MCF 10A (cell line): Measurements from ENCODE around the gene RBCK1. TPM values are rescaled to one million over a fixed set of nuclear protein-coding genes. Genes with fewer than 3 reads are reported as not detected.

Experiments used
- BruUV-seq: library from RNA; stranded (reverse); fragments of 400-500 nt; replicated peaks from 2 replicates; lab custom pipeline; 2021; lab: Mats Ljungman, UMichigan
- CTCF ChIA-PET: fragments of 300-600 bp; sonication (Branson Sonifier 250); formaldehyde crosslinking; extraction: SDS; loops from one replicate; lab custom pipeline; 2021; ENCODE audit warnings: antibody characterized with exemption, inconsistent platforms; lab: Yijun Ruan, JAX
- POLR2A ChIA-PET: fragments of 300-600, 350-650 bp; sonication (Branson Sonifier 250); formaldehyde crosslinking; extraction: SDS; loops from one replicate; lab custom pipeline; 2020; ENCODE audit warnings: antibody characterized with exemption, inconsistent platforms; lab: Yijun Ruan, JAX
- DNase-seq: peaks from one replicate; pipeline ENCODE4 v3.0.0-alpha.2; 2018; ENCODE audit not compliant: unreplicated experiment
- H3K27ac Mint-ChIP-seq: one replicate; pipeline ENCODE4 v1.8.0; 2022; ENCODE audit warnings: mild to moderate bottlenecking, low read depth, mixed read lengths; ENCODE audit not compliant: unreplicated experiment
- H3K27me3 Mint-ChIP-seq: one replicate; pipeline ENCODE4 v1.8.0; 2022; ENCODE audit warnings: mixed read lengths; ENCODE audit not compliant: insufficient read depth, unreplicated experiment
- H3K36me3 Mint-ChIP-seq: one replicate; pipeline ENCODE4 v1.8.0; 2022; ENCODE audit warnings: mild to moderate bottlenecking, moderate library complexity, mixed read lengths; ENCODE audit not compliant: insufficient read depth, unreplicated experiment
- H3K4me1 Mint-ChIP-seq: one replicate; pipeline ENCODE4 v1.8.0; 2022; ENCODE audit warnings: mixed read lengths; ENCODE audit not compliant: insufficient read depth, unreplicated experiment
- H3K4me3 Mint-ChIP-seq: one replicate; pipeline ENCODE4 v1.8.0; 2022; ENCODE audit warnings: mild to moderate bottlenecking, moderate library complexity, mixed read lengths; ENCODE audit not compliant: unreplicated experiment
- H3K9me3 Mint-ChIP-seq: one replicate; pipeline ENCODE4 v1.8.0; 2022; ENCODE audit warnings: mixed read lengths; ENCODE audit not compliant: unreplicated experiment
- intact Hi-C: fragments of 100-400 bp; cut with micrococcal nuclease; formaldehyde crosslinking; loops from 2 replicates; pipeline ENCODE4 v1.14.1; 2022
- total RNA-seq: library from RNA; stranded (reverse); gene quantifications from 2 replicates; pipeline ENCODE4 v1.2.3, GENCODE V29; 2022
- TF ChIP-seq, protein P1 (sequence below): fragments of 200-600 bp; IDR thresholded peaks from one replicate; pipeline ENCODE4 v1.8.0; 2022; ENCODE audit warnings: antibody characterized with exemption, mild to moderate bottlenecking; ENCODE audit not compliant: unreplicated experiment

Gene RBCK1
- total RNA-seq, 1 experiment from 2014 or later = 353 TPM

DNA sequence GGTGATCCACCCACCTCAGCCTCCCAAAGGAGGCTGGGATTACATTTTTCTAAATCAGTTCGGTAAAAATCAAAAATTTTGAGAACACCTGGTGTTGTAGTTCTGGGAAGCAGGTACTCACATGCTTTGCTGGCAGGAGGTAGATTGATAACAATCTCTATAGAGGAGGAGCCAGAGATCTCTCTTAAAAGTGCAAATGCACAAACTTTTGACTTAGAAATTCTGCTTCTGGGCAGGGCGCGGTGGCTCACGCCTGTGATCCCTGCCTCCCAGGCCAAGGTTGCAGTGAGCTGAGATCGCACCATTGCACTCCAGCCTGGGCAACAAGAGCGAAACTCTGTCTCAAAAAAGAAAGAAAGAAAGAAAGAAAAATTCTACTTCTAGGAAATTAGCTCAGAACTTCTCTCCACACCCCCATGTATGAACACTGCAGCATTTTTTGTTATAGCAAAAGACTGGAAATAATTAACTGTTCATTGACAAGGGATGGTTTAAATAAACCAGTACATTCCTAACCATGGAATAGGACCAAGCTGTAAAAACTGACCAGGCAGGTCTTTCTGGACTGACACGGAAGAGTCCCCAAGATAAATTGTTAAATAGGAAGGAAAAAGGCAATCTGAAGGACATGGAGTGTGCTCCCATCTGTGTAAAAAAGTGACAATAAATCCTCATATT lies 41.9 kb upstream of the RBCK1 start:
- Mint-ChIP-seq H3K27me3 (no peaks in the 10 kb centered on the region), H3K4me1 (peaks cover 78% of the 10 kb centered on the region), H3K27ac (peak overlapping the region; percentile 67), H3K36me3 (no peaks in the 10 kb centered on the region), H3K4me3 (peak overlapping the region; percentile 50), H3K9me3 (no peaks in the 10 kb centered on the region)
- ChIA-PET POLR2A (interaction anchor here (0.9 to 17.3 kb wide), 12 partner anchors 11 to 1100 kb away, joined by 3 to 671 read pairs (median 5); partner anchors contain the start of genes RBCK1, SOX12 and TRIB3), CTCF (interaction anchor here (0.7 to 4.7 kb wide), 13 partner anchors 13 to 112 kb away, joined by 3 to 38 read pairs (median 3); partner anchors contain the start of gene TRIB3)
- intact Hi-C loops = no loop called here
- TF ChIP-seq, protein P1, sequence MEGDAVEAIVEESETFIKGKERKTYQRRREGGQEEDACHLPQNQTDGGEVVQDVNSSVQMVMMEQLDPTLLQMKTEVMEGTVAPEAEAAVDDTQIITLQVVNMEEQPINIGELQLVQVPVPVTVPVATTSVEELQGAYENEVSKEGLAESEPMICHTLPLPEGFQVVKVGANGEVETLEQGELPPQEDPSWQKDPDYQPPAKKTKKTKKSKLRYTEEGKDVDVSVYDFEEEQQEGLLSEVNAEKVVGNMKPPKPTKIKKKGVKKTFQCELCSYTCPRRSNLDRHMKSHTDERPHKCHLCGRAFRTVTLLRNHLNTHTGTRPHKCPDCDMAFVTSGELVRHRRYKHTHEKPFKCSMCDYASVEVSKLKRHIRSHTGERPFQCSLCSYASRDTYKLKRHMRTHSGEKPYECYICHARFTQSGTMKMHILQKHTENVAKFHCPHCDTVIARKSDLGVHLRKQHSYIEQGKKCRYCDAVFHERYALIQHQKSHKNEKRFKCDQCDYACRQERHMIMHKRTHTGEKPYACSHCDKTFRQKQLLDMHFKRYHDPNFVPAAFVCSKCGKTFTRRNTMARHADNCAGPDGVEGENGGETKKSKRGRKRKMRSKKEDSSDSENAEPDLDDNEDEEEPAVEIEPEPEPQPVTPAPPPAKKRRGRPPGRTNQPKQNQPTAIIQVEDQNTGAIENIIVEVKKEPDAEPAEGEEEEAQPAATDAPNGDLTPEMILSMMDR = no peak
- peak; percentile 51 for DNase-seq
- BruUV-seq = no TSS peak

DNA sequence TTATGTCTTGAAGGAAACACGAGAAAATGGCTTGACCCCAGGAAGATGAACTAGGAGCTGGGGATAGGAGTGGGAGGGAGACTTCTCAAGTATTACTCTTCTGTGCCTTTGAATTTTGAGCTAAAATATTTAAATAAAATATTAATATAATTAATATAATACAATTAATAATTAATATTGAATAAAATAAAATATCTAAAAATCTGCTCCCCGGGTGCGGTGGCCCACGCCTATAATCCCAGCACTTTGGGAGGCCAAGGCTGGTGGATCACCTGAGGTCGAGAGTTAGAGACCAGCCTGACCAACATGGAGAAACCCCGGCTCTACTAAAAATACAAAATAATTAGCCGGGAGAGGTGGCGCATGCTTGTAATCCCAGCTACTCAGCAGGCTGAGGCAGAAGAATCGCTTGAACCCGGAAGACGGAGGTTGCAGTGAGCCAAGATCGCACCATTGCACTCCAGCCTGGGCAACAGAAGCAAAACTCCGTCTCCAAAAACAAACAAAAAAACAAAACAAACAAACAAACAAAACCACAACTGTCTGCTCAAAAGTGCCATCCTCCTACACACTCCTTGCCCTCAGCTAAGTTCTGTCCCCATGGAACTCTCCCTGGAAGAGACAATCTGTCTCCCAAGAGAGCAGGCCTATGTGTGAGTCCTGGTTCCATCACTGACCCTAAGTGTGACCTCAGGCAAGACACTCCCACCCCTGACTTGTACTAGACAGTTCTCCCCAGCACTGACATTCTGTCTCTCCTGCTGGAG lies 41.2 kb upstream of the RBCK1 start:
- ChIA-PET POLR2A (interaction anchor here (0.9 to 17.3 kb wide), 12 partner anchors 12 to 1099 kb away, joined by 3 to 671 read pairs (median 5); partner anchors contain the start of genes RBCK1, SOX12 and TRIB3), CTCF (interaction anchor here (0.7 to 4.7 kb wide), 11 partner anchors 14 to 111 kb away, joined by 3 to 38 read pairs (median 3); partner anchors contain the start of gene TRIB3)
- Mint-ChIP-seq H3K27ac (no peak overlapping the region), H3K4me1 (peaks cover 82% of the 10 kb centered on the region), H3K9me3 (no peaks in the 10 kb centered on the region), H3K27me3 (no peaks in the 10 kb centered on the region), H3K4me3 (no peak overlapping the region), H3K36me3 (no peaks in the 10 kb centered on the region)
- no TSS peak for BruUV-seq
- intact Hi-C loops = no loop called here
- TF ChIP-seq, protein P1 = no peak
- DNase-seq = no peak

DNA sequence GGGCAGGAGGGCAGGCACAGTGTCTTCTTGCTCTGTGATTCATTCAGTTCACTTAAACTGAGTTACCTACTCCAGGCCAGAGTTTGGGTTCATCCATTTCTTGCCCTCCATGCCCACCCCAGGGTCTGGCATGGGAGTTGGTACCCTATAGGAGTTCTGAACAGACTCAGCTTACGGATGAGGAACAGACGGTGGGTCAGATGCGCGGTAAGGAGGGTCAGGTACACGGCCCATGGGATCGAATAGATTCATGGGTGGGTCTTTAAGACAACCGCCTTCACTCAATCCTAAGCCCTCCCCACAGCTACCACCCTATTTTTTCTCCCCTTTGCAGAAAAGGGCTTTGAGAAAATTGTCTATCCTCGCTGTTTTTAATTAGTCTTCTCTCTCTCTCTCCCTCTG lies 40.6 kb upstream of the RBCK1 start:
- ChIA-PET CTCF (interaction anchor here (0.7 to 4.7 kb wide), 6 partner anchors 9 to 401 kb away, joined by 3 to 38 read pairs (median 4); partner anchors contain the start of gene SLC52A3), POLR2A (interaction anchor here (1.0 to 17.3 kb wide), 5 partner anchors 15 to 63 kb away, joined by 3 to 671 read pairs (median 56); partner anchors contain the start of genes RBCK1, SOX12 and TRIB3)
- Mint-ChIP-seq H3K36me3 (no peaks in the 10 kb centered on the region), H3K27ac (no peak overlapping the region), H3K4me1 (peaks cover 83% of the 10 kb centered on the region), H3K4me3 (no peak overlapping the region), H3K9me3 (no peaks in the 10 kb centered on the region), H3K27me3 (no peaks in the 10 kb centered on the region)
- no peak for DNase-seq
- TF ChIP-seq, protein P1 = no peak
- no TSS peak for BruUV-seq
- intact Hi-C loops = no loop called here
